Smooth muscle cell (in vitro differentiated cells): Measurements from ENCODE around the gene FITM1. TPM values are rescaled to one million over a fixed set of nuclear protein-coding genes. Genes with fewer than 3 reads are reported as not detected.

Source experiments
- DNase-seq: peaks from one replicate; lab custom pipeline; 2025; ENCODE audit not compliant: unreplicated experiment; lab: John Stamatoyannopoulos, UW
- H2AFZ ChIP-seq: fragments of 200-600 bp; sonication (generic); 2 replicates; pipeline ENCODE4 v1.6.0; 2016; ENCODE audit warnings: antibody characterized with exemption, low read depth, mild to moderate bottlenecking
- H3F3A ChIP-seq: fragments of 200-600 bp; sonication (generic); 2 replicates; pipeline ENCODE4 v1.6.0; 2017; ENCODE audit warnings: antibody characterized with exemption, low read depth
- H3K27ac ChIP-seq: fragments of 200-600 bp; sonication (generic); 2 replicates; pipeline ENCODE4 v1.5.1; 2016; ENCODE audit warnings: low read depth, mild to moderate bottlenecking
- H3K27me3 ChIP-seq: fragments of 200-600 bp; sonication (generic); 2 replicates; pipeline ENCODE4 v1.6.1; 2016; ENCODE audit warnings: low read depth, mild to moderate bottlenecking
- H3K36me3 ChIP-seq: fragments of 200-600 bp; sonication (generic); 2 replicates; pipeline ENCODE4 v1.5.1; 2016; ENCODE audit warnings: low read depth
- H3K4me1 ChIP-seq: fragments of 200-600 bp; sonication (generic); 2 replicates; pipeline ENCODE4 v1.5.1; 2016; ENCODE audit warnings: low read depth
- H3K4me2 ChIP-seq: fragments of 200-600 bp; sonication (generic); 2 replicates; pipeline ENCODE4 v1.6.0; 2016; ENCODE audit warnings: mild to moderate bottlenecking
- H3K4me3 ChIP-seq: fragments of 200-600 bp; sonication (generic); 2 replicates; pipeline ENCODE4 v1.5.1; 2016; ENCODE audit warnings: mild to moderate bottlenecking
- H3K79me2 ChIP-seq: fragments of 200-600 bp; sonication (generic); 2 replicates; pipeline ENCODE4 v1.6.0; 2016; ENCODE audit warnings: low read depth, mild to moderate bottlenecking
- H3K9ac ChIP-seq: fragments of 200-600 bp; sonication (generic); 2 replicates; pipeline ENCODE4 v1.6.0; 2016; ENCODE audit warnings: low read depth
- H3K9me3 ChIP-seq: fragments of 200-600 bp; sonication (generic); replicated peaks from 2 replicates; pipeline ENCODE4 v1.5.1; 2016; ENCODE audit warnings: low read depth
- H4K20me1 ChIP-seq: fragments of 200-600 bp; sonication (generic); 2 replicates; pipeline ENCODE4 v1.6.0; 2016; ENCODE audit warnings: low read depth
- WGBS: methylation state at CpG from one replicate; pipeline ENCODE4 v1.1.7; 2016; ENCODE audit warnings: low lambda C conversion rate; 5-methylcytosine and 5-hydroxymethylcytosine counted together
- polyA plus RNA-seq: library from polyadenylated mRNA; unstranded; fragments of >200 nt; fragmentation: Nextera tagmentation; extraction: Ambion mirVana; gene quantifications from 2 replicates; pipeline ENCODE4 v1.2.1, GENCODE V29; 2016
- total RNA-seq: library from RNA; depleted of rRNA; stranded (reverse); fragments of >200 nt; gene quantifications from 2 replicates; pipeline ENCODE4 v1.2.3, GENCODE V29; 2014
- TF ChIP-seq, protein P1 (sequence below): fragments of 200-600 bp; sonication (generic); IDR thresholded peaks from 2 replicates; pipeline ENCODE4 v1.5.1; 2017; ENCODE audit warnings: borderline replicate concordance, mild to moderate bottlenecking, antibody characterized with exemption; ENCODE audit not compliant: insufficient read depth, poor library complexity, severe bottlenecking

Gene FITM1
- total and polyA plus RNA-seq, 2 experiments from 2014 or later: 0.31 TPM; not detected in 1

DNA sequence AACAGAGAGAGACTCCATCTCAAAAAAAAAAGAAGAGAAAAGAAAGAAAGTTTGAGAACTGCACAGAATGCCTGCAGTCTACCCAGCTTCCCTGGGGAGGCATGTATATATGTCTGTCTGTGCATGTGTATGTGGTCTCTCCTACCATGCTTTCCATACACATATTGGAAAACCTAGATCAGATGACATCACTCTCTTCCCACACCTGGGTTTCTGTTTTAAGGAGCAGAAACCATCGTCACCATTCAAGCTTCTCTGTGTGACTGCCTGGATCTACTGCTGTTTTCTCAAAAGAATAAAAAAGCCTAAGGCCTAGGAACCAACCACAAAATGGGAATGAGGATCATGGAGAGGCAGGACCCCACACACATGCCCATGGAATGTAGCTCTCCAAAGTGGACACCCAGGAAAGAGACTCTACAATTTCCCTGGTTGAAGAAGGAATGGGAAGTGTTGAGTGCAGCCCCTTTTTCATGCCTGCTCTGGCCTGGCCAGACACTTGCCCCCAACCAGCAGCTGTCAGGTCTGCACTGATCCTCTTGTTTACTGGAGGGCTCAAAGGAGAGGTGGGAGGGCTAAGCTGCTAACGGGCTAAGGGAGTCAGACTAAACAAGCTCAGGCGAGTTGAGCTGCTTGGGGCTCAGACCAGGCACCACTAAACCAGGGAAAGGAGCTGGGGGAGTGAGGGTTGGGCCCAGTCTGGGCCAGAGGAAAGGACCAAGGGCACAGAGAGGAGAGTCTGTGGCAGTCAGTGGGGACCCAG lies 44.1 kb upstream of the FITM1 start:
- H3K9me3 ChIP-seq: no peaks in the 10 kb centered on the region

DNA sequence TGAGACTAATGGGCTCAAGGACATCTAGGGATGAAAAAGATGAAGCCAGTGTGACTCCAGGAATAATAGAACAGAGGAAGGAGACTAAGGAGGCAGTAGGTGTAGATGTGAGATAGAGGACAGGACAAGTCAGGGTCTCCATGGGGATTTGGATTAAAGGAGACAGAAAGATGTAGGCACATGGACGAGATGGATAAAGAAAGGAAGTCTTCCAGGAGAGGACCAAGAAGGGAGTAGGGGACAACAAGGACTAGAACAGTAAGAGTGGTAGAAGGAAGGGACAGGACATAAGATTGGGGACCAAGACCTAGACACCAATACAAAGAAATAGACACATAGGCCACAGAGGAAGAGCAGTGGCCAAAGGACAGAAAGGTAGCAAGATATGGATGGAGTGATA lies 43.5 kb upstream of the FITM1 start:
- no peak overlapping the region for H3K27ac ChIP-seq
- H3K9ac ChIP-seq: no peak overlapping the region
- no peaks in the 10 kb centered on the region for H3K9me3 ChIP-seq
- no peak for DNase-seq
- H3F3A ChIP-seq: no peaks in the 10 kb centered on the region
- H3K36me3 ChIP-seq: no peaks in the 10 kb centered on the region
- no peak overlapping the region for H2AFZ ChIP-seq
- no peak overlapping the region for H3K4me3 ChIP-seq
- no peak overlapping the region for H3K4me2 ChIP-seq
- 79% methylated on average over 1 of the region's 1 CpG for WGBS
- H3K4me1 ChIP-seq: peaks cover 3% of the 10 kb centered on the region
- H3K79me2 ChIP-seq: no peaks in the 10 kb centered on the region
- no peaks in the 10 kb centered on the region for H4K20me1 ChIP-seq
- H3K27me3 ChIP-seq: peaks cover 5% of the 10 kb centered on the region
- TF ChIP-seq, protein P1, sequence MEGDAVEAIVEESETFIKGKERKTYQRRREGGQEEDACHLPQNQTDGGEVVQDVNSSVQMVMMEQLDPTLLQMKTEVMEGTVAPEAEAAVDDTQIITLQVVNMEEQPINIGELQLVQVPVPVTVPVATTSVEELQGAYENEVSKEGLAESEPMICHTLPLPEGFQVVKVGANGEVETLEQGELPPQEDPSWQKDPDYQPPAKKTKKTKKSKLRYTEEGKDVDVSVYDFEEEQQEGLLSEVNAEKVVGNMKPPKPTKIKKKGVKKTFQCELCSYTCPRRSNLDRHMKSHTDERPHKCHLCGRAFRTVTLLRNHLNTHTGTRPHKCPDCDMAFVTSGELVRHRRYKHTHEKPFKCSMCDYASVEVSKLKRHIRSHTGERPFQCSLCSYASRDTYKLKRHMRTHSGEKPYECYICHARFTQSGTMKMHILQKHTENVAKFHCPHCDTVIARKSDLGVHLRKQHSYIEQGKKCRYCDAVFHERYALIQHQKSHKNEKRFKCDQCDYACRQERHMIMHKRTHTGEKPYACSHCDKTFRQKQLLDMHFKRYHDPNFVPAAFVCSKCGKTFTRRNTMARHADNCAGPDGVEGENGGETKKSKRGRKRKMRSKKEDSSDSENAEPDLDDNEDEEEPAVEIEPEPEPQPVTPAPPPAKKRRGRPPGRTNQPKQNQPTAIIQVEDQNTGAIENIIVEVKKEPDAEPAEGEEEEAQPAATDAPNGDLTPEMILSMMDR: no peak

More for the DNA sequence above, 44.1 kb upstream of the FITM1 start:
- H3K27me3 ChIP-seq: peaks cover 10% of the 10 kb centered on the region
- no peak overlapping the region for H3K4me2 ChIP-seq
- H3K36me3 ChIP-seq: no peaks in the 10 kb centered on the region
- DNase-seq: no peak
- H4K20me1 ChIP-seq: no peaks in the 10 kb centered on the region
- no peak overlapping the region for H3K4me3 ChIP-seq
- H3K9ac ChIP-seq: no peak overlapping the region
- H2AFZ ChIP-seq: no peak overlapping the region
- TF ChIP-seq, protein P1: no peak
- H3K4me1 ChIP-seq: peaks cover 8% of the 10 kb centered on the region
- H3K27ac ChIP-seq: no peak overlapping the region
- 43% methylated on average over 3 of the region's 3 CpGs for WGBS
- no peaks in the 10 kb centered on the region for H3K79me2 ChIP-seq
- no peaks in the 10 kb centered on the region for H3F3A ChIP-seq

DNA sequence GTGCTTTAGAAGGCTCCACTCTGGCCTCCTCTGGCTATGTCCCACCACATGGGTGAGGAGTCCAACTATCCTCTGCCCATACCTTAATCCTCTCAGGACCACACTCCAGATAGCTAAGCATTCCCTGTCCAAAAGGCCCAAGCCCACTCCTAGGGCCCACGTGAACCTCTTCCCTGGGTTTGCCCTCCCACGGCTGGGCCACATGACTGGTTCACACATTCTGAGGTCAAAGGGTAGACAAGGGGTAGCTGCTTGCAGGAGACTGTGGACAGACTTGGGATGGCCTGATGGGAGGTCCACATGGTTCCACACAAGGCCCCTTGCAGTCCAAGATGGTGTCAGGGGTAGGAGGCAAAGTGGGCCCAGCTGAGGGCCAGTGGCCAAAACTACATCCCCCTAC lies 42.4 kb upstream of the FITM1 start:
- Histone ChIP-seq H3K36me3 (no peaks in the 10 kb centered on the region), H3K79me2 (no peaks in the 10 kb centered on the region), H3F3A (no peaks in the 10 kb centered on the region), H3K4me3 (no peak overlapping the region), H3K9ac (no peak overlapping the region), H4K20me1 (no peaks in the 10 kb centered on the region), H3K27me3 (no peaks in the 10 kb centered on the region), H3K4me2 (no peak overlapping the region), H3K4me1 (peaks cover 3% of the 10 kb centered on the region), H2AFZ (no peak overlapping the region), H3K9me3 (no peaks in the 10 kb centered on the region), H3K27ac (no peak overlapping the region)
- TF ChIP-seq, protein P1: no peak
- no peak for DNase-seq
- WGBS: 91% methylated on average over 2 of the region's 2 CpGs

DNA sequence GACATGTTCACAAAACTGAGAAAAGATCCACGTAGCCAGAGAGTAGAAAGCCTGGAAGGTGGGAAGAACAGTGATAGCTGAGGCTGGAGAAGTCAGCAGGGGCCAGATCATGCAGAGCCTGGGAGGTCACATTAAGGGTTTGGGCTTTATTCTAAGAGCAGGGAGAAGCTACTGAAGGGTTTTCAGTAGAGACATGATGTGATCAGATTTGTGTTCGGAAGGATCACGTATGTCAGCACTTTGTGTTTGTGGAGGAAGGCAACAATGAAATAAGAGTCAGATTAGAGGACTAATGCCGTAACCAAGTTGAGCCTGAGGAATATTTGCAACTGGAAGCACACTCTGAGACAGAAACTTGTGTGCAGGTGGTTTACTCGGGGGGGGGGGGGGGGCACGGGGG lies 40.6 kb upstream of the FITM1 start:
- Histone ChIP-seq H3K4me2 (no peak overlapping the region), H3K79me2 (no peaks in the 10 kb centered on the region), H3K4me1 (peaks cover 4% of the 10 kb centered on the region), H3K4me3 (no peak overlapping the region), H2AFZ (no peak overlapping the region), H3K27me3 (no peaks in the 10 kb centered on the region), H3F3A (no peaks in the 10 kb centered on the region), H4K20me1 (no peaks in the 10 kb centered on the region), H3K9ac (no peak overlapping the region), H3K9me3 (no peaks in the 10 kb centered on the region), H3K27ac (no peak overlapping the region), H3K36me3 (no peaks in the 10 kb centered on the region)
- WGBS: 89% methylated on average over 5 of the region's 6 CpGs
- no peak for DNase-seq
- TF ChIP-seq, protein P1: no peak
